HepG2 (cell line): ENCODE data around the gene DCST2. TPM values are rescaled to one million over a fixed set of nuclear protein-coding genes. Genes with fewer than 3 reads are reported as not detected.

Source experiments
- ARNT2 ChIP-seq: sonication (generic); formaldehyde crosslinking; IDR thresholded peaks from 2 replicates; pipeline ENCODE4 v1.8.0; 2022; ENCODE audit warnings: mild to moderate bottlenecking, low read depth, missing genetic modification reagents, moderate library complexity
- ATM ChIP-seq: fragments of 450-650 bp; IDR thresholded peaks from 2 replicates; pipeline ENCODE4 v1.7.1; 2017; ENCODE audit warnings: mild to moderate bottlenecking, borderline replicate concordance
- CAMTA2 ChIP-seq: sonication (generic); formaldehyde crosslinking; IDR thresholded peaks from 2 replicates; pipeline ENCODE4 v1.4.0; 2020; ENCODE audit warnings: mild to moderate bottlenecking, missing genetic modification reagents, borderline replicate concordance
- ETV6 ChIP-seq: sonication (generic); formaldehyde crosslinking; conservative IDR thresholded peaks from 2 replicates; pipeline ENCODE4 v1.4.0; 2020; ENCODE audit warnings: missing genetic modification reagents
- GLMP ChIP-seq: sonication (generic); formaldehyde crosslinking; IDR thresholded peaks from 2 replicates; pipeline ENCODE4 v1.9.0; 2021; ENCODE audit warnings: missing genetic modification reagents, mild to moderate bottlenecking, borderline replicate concordance
- HNF4A ChIP-seq: sonication (generic); formaldehyde crosslinking; IDR thresholded peaks from 2 replicates; pipeline ENCODE4 v1.4.0; 2020; ENCODE audit warnings: missing genetic modification reagents
- HNRNPH1 ChIP-seq: fragments of 200-400 bp; formaldehyde crosslinking; optimal IDR thresholded peaks from 2 replicates; pipeline ENCODE3; 2017; ENCODE audit warnings: mild to moderate bottlenecking, low read depth, low read length
- IRX3 ChIP-seq: sonication (generic); formaldehyde crosslinking; IDR thresholded peaks from 2 replicates; pipeline ENCODE4 v1.8.1; 2023; ENCODE audit warnings: mild to moderate bottlenecking, low read depth, missing genetic modification reagents, borderline replicate concordance
- LCORL ChIP-seq, 2 experiments: fragments of 450-650 bp in 1 of 2; sonication (generic) in 1 of 2; formaldehyde crosslinking in 1 of 2; IDR thresholded peaks; 2 replicates each; pipeline versions ENCODE4 v1.5.0 to v1.6.1; 2017 to 2020; ENCODE audit warnings: antibody characterized with exemption in 1 of 2, missing genetic modification reagents in 1 of 2
- MEIS1 ChIP-seq: sonication (generic); formaldehyde crosslinking; IDR thresholded peaks from 2 replicates; pipeline ENCODE4 v1.9.0; 2021; ENCODE audit warnings: mild to moderate bottlenecking, missing genetic modification reagents, moderate library complexity, borderline replicate concordance
- SRF ChIP-seq: IDR thresholded peaks from 2 replicates; pipeline ENCODE4 v1.6.1; 2011; ENCODE audit warnings: mild to moderate bottlenecking, low read depth, low read length, moderate library complexity
- TAF1 ChIP-seq: sonication (generic); formaldehyde crosslinking; IDR thresholded peaks from 2 replicates; pipeline ENCODE4 v1.4.0; 2020; ENCODE audit warnings: missing genetic modification reagents
- XRCC5 ChIP-seq: fragments of 200-400 bp; formaldehyde crosslinking; optimal IDR thresholded peaks from 2 replicates; pipeline ENCODE3; 2017; ENCODE audit warnings: mild to moderate bottlenecking, low read length
- ZFP36L1 ChIP-seq: sonication (generic); formaldehyde crosslinking; IDR thresholded peaks from 2 replicates; pipeline ENCODE4 v1.8.0; 2022; ENCODE audit warnings: mild to moderate bottlenecking, missing genetic modification reagents, moderate library complexity
- ZNF12 ChIP-seq: sonication (generic); formaldehyde crosslinking; IDR thresholded peaks from 2 replicates; pipeline ENCODE4 v1.5.0; 2020; ENCODE audit warnings: missing genetic modification reagents
- ZNF276 ChIP-seq: sonication (generic); formaldehyde crosslinking; IDR thresholded peaks from 2 replicates; pipeline ENCODE4 v1.4.0; 2020; ENCODE audit warnings: mild to moderate bottlenecking, low read depth, missing genetic modification reagents
- ZNF547 ChIP-seq: sonication (generic); formaldehyde crosslinking; IDR thresholded peaks from 2 replicates; pipeline ENCODE4 v1.5.1; 2020; ENCODE audit warnings: mild to moderate bottlenecking, missing genetic modification reagents
- ZNF7 ChIP-seq: IDR thresholded peaks from 2 replicates; pipeline ENCODE4 v1.6.1; 2016; ENCODE audit warnings: missing biosample characterization, missing genetic modification reagents
- ZNF737 ChIP-seq: sonication (generic); formaldehyde crosslinking; IDR thresholded peaks from 2 replicates; pipeline ENCODE4 v1.5.0; 2020; ENCODE audit warnings: missing genetic modification reagents, mild to moderate bottlenecking, borderline replicate concordance
- ZNF768 ChIP-seq: sonication (generic); formaldehyde crosslinking; IDR thresholded peaks from 2 replicates; pipeline ENCODE4 v1.4.0; 2020; ENCODE audit warnings: missing genetic modification reagents
- ZNF850 ChIP-seq: sonication (generic); formaldehyde crosslinking; conservative IDR thresholded peaks from 2 replicates; pipeline ENCODE4 v1.9.0; 2021; ENCODE audit warnings: mild to moderate bottlenecking, missing genetic modification reagents
- polyA plus RNA-seq, 8 experiments: library from polyadenylated mRNA; depleted of rRNA in 3 of 8; stranded (reverse) in 7 of 8; unstranded in 1 of 8; fragments of >200 nt; fragmentation: Illumina TruSeq in 4 of 8; extraction: Trizol in 4 of 8; gene quantifications; 2 replicates each; pipeline versions ENCODE4 v1.2.1 to v1.2.3, GENCODE V29; 2011 to 2016; ENCODE audit warnings: low read depth in 4 of 8, missing spikeins in 1 of 8, mixed read lengths in 1 of 8; ENCODE audit not compliant: insufficient read depth in 1 of 8
- total RNA-seq, 5 experiments: library from RNA; depleted of rRNA; stranded (reverse); fragments of >200 nt; fragmentation: Illumina TruSeq; extraction: Trizol; gene quantifications; 2 replicates each; pipeline ENCODE4 v1.2.3, GENCODE V29; 2016; ENCODE audit warnings: low read depth in 1 of 5
- TF ChIP-seq, protein P1 (sequence below): sonication (generic); formaldehyde crosslinking; IDR thresholded peaks from 2 replicates; pipeline ENCODE4 v1.5.1; 2020; ENCODE audit warnings: missing genetic modification reagents, mild to moderate bottlenecking, borderline replicate concordance
- TF ChIP-seq, protein P2 (sequence below): sonication (generic); formaldehyde crosslinking; IDR thresholded peaks from 2 replicates; pipeline ENCODE4 v1.5.0; 2020; ENCODE audit warnings: mild to moderate bottlenecking, missing genetic modification reagents

DCST2 gene
- total and polyA plus RNA-seq, 2 of the 13 experiments (the other 11 are each of a cell fraction or from before 2014, with no cell fraction given), result 0.74 TPM; not detected in 1

GRCh38 chr1:155000726-155001424 is 32.7 kb downstream of the DCST2 start (continued):
- TF ChIP-seq, protein P1, sequence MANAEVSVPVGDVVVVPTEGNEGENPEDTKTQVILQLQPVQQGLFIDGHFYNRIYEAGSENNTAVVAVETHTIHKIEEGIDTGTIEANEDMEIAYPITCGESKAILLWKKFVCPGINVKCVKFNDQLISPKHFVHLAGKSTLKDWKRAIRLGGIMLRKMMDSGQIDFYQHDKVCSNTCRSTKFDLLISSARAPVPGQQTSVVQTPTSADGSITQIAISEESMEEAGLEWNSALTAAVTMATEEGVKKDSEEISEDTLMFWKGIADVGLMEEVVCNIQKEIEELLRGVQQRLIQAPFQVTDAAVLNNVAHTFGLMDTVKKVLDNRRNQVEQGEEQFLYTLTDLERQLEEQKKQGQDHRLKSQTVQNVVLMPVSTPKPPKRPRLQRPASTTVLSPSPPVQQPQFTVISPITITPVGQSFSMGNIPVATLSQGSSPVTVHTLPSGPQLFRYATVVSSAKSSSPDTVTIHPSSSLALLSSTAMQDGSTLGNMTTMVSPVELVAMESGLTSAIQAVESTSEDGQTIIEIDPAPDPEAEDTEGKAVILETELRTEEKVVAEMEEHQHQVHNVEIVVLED, result 0 out of 2 replicates have a peak, but pooled peaks have one; percentile 57
- peak; percentile 54 for TF ChIP-seq HNF4A
- TF ChIP-seq ZNF12 (CRISPR knock-in tag), result peak; percentile 18; the same call in 1 of the 2 replicates
- peak; percentile 74 for TF ChIP-seq MEIS1
- TF ChIP-seq ATM, result no peak
- peak; percentile 95 for TF ChIP-seq XRCC5
- 0 out of 2 replicates have a peak, but pooled peaks have one; percentile 8 for TF ChIP-seq ZFP36L1 (CRISPR knock-in tag)
- TF ChIP-seq ZNF737 (CRISPR knock-in tag), result no peak
- peak; percentile 82 for TF ChIP-seq CAMTA2
- no peak for TF ChIP-seq ZNF850
- peak; percentile 67; the same call in 1 of the 2 replicates for TF ChIP-seq ZNF547 (CRISPR knock-in tag)
- TF ChIP-seq LCORL (IDR thresholded peaks at IDR 0.05), result no peak
- peak; percentile 97 for TF ChIP-seq LCORL (CRISPR knock-in tag; IDR thresholded peaks at IDR 0.05)
- TF ChIP-seq TAF1 (CRISPR knock-in tag), result peak; percentile 66
- no peak for TF ChIP-seq ETV6
- TF ChIP-seq, protein P2, sequence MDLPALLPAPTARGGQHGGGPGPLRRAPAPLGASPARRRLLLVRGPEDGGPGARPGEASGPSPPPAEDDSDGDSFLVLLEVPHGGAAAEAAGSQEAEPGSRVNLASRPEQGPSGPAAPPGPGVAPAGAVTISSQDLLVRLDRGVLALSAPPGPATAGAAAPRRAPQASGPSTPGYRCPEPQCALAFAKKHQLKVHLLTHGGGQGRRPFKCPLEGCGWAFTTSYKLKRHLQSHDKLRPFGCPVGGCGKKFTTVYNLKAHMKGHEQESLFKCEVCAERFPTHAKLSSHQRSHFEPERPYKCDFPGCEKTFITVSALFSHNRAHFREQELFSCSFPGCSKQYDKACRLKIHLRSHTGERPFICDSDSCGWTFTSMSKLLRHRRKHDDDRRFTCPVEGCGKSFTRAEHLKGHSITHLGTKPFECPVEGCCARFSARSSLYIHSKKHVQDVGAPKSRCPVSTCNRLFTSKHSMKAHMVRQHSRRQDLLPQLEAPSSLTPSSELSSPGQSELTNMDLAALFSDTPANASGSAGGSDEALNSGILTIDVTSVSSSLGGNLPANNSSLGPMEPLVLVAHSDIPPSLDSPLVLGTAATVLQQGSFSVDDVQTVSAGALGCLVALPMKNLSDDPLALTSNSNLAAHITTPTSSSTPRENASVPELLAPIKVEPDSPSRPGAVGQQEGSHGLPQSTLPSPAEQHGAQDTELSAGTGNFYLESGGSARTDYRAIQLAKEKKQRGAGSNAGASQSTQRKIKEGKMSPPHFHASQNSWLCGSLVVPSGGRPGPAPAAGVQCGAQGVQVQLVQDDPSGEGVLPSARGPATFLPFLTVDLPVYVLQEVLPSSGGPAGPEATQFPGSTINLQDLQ (CRISPR knock-in tag), result 0 out of 2 replicates have a peak, but pooled peaks have one; percentile 19
- no peak for TF ChIP-seq SRF
- TF ChIP-seq GLMP (CRISPR knock-in tag), result no peak
- TF ChIP-seq HNRNPH1, result no peak
- TF ChIP-seq ARNT2 (CRISPR knock-in tag), result 0 out of 2 replicates have a peak, but pooled peaks have one; percentile 23
- 0 out of 2 replicates have a peak, but pooled peaks have one; percentile 11 for TF ChIP-seq ZNF768 (CRISPR knock-in tag)
- TF ChIP-seq IRX3 (CRISPR knock-in tag), result no peak
- TF ChIP-seq ZNF276, result peak; percentile 100
- no peak for TF ChIP-seq ZNF7 (CRISPR knock-in tag)
